ENCODE data around the gene SMIM14.
A peak's percentile ranks its signal among the peaks of the same experiment; 100 is the strongest.

The SMIM14 gene

DNA sequence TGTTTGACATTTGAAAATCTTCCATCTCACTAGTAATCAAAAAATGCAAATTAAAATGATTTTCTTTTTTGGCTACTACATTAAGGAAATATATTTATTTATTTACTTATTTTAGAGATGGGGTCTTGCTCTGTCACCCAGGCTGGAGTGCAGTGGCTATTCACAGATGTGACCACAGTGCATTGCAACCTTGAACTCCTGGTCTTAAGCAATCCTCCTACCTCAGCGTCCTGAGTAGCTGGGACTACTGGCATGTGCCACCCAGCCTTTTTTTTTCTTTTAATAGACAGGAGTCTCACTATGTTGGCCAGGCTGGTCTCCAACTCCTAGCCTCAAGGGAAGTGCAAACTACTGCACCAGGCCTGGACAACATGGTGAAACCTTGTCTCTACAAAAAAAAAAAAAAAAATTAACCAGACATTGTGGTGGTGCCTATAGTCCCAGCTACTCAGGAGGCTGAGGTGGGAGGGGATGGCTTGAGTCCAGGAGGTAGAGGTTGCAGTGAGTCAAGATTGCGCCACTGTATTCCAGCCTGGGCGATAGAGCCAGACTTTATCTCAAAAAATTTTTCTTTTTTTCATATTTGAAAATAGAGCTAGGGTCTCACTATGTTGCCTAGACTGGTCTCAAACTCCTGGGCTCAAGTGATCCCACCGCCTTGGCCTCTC is 4.4 kb upstream of the SMIM14 start:
- DNase-seq (ENCODE audit: low read depth) = no peak
- H3K4me3 ChIP-seq (ENCODE audit: low read depth, low read length) = no peak overlapping the region
- TF ChIP-seq, protein P1, sequence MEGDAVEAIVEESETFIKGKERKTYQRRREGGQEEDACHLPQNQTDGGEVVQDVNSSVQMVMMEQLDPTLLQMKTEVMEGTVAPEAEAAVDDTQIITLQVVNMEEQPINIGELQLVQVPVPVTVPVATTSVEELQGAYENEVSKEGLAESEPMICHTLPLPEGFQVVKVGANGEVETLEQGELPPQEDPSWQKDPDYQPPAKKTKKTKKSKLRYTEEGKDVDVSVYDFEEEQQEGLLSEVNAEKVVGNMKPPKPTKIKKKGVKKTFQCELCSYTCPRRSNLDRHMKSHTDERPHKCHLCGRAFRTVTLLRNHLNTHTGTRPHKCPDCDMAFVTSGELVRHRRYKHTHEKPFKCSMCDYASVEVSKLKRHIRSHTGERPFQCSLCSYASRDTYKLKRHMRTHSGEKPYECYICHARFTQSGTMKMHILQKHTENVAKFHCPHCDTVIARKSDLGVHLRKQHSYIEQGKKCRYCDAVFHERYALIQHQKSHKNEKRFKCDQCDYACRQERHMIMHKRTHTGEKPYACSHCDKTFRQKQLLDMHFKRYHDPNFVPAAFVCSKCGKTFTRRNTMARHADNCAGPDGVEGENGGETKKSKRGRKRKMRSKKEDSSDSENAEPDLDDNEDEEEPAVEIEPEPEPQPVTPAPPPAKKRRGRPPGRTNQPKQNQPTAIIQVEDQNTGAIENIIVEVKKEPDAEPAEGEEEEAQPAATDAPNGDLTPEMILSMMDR (IDR thresholded peaks at IDR 0.05; ENCODE audit: control insufficient read depth, extremely low read depth, insufficient read depth) = no peak

DNA sequence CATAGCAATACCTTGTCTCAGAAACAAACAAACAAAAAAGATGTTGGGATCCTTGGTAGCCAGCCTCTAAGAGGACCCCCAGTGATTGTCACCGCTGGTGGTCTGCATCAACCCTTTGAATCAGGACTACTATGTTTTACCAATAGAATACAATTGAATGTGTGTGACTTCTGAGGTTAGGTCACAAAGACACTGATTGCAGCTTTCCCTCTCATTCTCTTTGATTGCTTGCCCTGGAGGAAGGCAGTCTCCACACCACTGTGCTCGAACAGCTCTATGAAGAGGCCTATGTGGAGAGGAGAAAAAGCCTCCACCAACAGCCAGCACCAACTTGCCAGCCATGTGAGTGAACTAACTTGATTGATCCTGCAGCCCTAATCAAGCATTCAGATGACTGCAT is 2.8 kb upstream of the SMIM14 start:
- H3K4me3 ChIP-seq (ENCODE audit: low read depth, low read length) = no peak overlapping the region
- TF ChIP-seq, protein P1 (IDR thresholded peaks at IDR 0.05; ENCODE audit: control insufficient read depth, extremely low read depth, insufficient read depth) = no peak
- DNase-seq (ENCODE audit: low read depth) = no peak

DNA sequence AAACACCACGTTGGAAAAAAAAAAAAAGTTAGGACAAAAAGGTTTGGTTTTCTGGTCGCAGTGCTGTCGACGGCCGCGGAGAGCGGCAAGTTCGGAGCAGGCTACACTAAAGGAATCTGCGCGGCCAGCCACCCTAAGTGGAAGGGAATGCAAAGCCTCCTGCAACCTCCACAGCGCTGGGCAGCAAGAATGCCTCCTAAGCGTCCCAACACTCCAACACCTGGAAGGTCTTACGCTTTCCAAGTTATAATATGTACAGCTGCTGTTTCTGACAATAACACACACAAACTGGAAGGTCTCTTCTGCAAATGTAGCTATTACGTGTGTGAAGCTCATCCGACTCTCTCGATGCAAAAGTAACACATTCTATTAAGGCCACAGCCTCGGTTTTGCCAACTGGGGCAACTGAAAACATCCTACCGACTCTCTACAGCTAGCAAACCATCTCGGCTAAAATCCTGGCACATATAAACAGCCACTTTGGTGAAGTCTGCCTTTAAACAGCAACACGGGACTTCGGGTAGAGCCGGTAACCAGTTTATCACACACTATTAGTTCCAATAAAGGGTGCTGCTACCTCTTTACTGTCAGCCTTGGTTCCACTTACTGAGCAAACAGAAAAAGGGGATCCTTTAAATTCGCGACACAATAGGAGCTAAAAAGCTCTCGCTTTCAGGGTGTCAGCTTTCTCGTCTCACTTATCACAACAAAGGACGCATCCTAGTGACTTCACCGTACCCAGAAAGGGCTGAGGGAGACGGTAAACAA is 895 bp downstream of the SMIM14 start:
- TF ChIP-seq, protein P1 (IDR thresholded peaks at IDR 0.05; ENCODE audit: control insufficient read depth, extremely low read depth, insufficient read depth) = no peak
- no peak for DNase-seq (ENCODE audit: low read depth)

DNA sequence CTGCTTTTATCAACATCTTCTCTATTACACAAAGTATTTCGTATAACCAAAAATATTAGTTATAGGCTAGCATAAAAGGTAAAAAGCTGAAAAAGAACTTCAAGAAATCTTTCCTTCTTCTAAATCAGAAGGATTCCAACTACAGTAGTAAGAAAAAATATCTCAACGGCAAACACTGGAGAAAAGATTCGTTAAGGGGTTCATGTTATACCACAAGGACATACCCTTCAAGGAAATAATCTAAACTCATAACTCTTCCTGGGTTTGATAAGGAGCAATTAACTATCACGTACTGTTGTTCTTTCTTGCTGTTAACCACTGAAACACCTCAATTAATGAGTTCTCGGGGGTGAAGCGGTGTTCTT is 1.5 kb downstream of the SMIM14 start:
- DNase-seq (ENCODE audit: low read depth) = no peak
- TF ChIP-seq, protein P1 (IDR thresholded peaks at IDR 0.05; ENCODE audit: control insufficient read depth, extremely low read depth, insufficient read depth) = no peak
- H3K4me3 ChIP-seq (ENCODE audit: low read depth, low read length) = peak overlapping the region; percentile 74

More for the DNA sequence above, 895 bp downstream of the SMIM14 start:
- peak overlapping the region; percentile 74 for H3K4me3 ChIP-seq (ENCODE audit: low read depth, low read length)

DNA sequence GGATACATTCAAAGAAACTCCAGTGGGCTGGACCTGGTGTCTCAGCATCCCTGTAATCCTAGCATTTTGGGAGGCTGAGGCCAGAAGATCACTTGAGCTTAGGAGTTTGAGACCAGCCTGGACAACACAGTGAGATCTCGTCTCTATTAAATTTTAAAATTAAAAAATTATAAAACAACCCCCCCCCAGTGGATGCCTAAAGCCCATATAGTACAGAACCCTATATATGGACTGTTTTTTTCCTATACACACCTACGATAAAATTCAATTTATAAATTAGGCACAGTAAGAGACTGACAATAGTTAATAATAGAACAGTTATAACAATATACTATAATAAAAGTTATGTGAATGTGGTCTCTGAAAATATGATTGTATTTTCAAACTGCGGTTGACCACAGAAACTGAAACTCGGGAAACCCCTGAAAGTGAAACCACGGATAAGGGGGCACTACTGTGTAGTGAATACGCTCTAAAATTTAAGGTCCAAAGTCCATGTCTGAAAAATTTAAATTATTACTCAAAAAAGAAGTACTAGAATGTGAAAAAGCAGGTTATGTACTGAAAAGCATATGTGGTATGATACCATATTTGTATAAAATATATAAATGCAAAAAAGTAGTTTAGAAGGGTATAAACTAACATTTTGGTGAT is 2.0 kb downstream of the SMIM14 start:
- peak overlapping the region; percentile 74 for H3K4me3 ChIP-seq (ENCODE audit: low read depth, low read length)
- TF ChIP-seq, protein P1 (IDR thresholded peaks at IDR 0.05; ENCODE audit: control insufficient read depth, extremely low read depth, insufficient read depth) = no peak
- DNase-seq (ENCODE audit: low read depth) = no peak

DNA sequence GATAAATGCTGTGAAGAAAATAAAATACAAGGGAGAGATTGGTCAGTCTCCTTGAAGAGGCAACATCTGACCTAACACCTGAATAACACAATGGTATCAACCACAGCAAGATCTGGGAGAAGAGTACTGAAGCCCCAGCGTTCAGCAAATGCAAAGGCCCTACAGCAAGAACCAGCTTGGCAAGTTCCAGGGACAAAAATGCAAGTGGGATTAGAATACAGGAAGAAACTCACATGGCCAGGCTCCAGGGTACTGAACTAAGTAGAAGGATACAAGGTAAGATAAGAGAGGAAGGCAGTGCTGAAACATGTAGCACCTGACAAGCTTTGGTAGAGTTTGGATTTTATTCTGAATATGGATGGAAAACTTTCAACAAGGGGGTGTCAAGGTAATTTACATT is 3.6 kb downstream of the SMIM14 start:
- TF ChIP-seq, protein P1 (IDR thresholded peaks at IDR 0.05; ENCODE audit: control insufficient read depth, extremely low read depth, insufficient read depth) = no peak
- H3K4me3 ChIP-seq (ENCODE audit: low read depth, low read length) = no peak overlapping the region
- peak; percentile 86 for DNase-seq (ENCODE audit: low read depth)

All from LNCaP clone FGC (cell line).